ENCODE data around the gene TIMMDC1. TPM values are rescaled to one million over a fixed set of nuclear protein-coding genes. Genes with fewer than 3 reads are reported as not detected.

The TIMMDC1 gene
- total and polyA plus RNA-seq, 2 of the 13 experiments (the other 11 are each of a cell fraction or from before 2014, with no cell fraction given): 50.0 to 77.8 TPM

- Histone ChIP-seq H3K79me2 (ENCODE audit: insufficient read depth, low read length) (no peaks in the 10 kb centered on the region), H3K4me2 (ENCODE audit: low read depth, low read length) (no peak overlapping the region), H3K27ac (ENCODE audit: extremely low read length, insufficient read depth, low read length) (no peak overlapping the region), H2AFZ (ENCODE audit: low read length) (no peak overlapping the region), H3K9ac (ENCODE audit: insufficient read depth, low read depth, low read length) (no peak overlapping the region), H4K20me1 (ENCODE audit: insufficient read depth, low read length) (no peaks in the 10 kb centered on the region), H3K4me1 (ENCODE audit: insufficient read depth, low read length) (no peaks in the 10 kb centered on the region), H3K4me3 (replicated peaks in 1 of 3; ENCODE audit: insufficient read depth in 1 of 3, low read depth in 2 of 3, low read length in 3 of 3) (no peak overlapping the region), H3K36me3 (replicated peaks in 1 of 2; ENCODE audit: control insufficient read depth in 1 of 2, insufficient read depth in 2 of 2, low read length in 2 of 2) (peaks cover 10 to 25% of the 10 kb centered on the region in 2 experiments), H3K9me3 (ENCODE audit: low read length) (no peaks in the 10 kb centered on the region), H3K27me3 (ENCODE audit: control insufficient read depth in 1 of 2, insufficient read depth in 2 of 2, low read length in 2 of 2) (no peaks in the 10 kb centered on the region)
- in situ Hi-C loops (cut with HindIII; ENCODE audit: extremely low pct_ligation_motif_present, low pct_unique_long_range_greater_than_20kb): no loop called here
- CTCF ChIA-PET (ENCODE audit: low intra/inter-chr PET ratio, low total read pairs): no interaction called here
- ATAC-seq (peak; percentile 78), DNase-seq (ENCODE audit: low spot score) (no peak), FAIRE-seq (no peak)
- POLR2A ChIA-PET: interaction anchor here (1.9 to 2.4 kb wide), 2 partner anchors 8 to 26 kb away, joined by 6 to 11 read pairs; partner anchors contain the start of genes TIMMDC1 and TMEM39A
- intact Hi-C loops (cut with micrococcal nuclease; ENCODE audit: unreplicated experiment): no loop called here
- WGBS (ENCODE audit: low lambda C conversion rate): 92% methylated on average over 2 of the region's 2 CpGs
- TF ChIP-seq ZNF605 (CRISPR knock-in tag; IDR thresholded peaks at IDR 0.05): no peak
- no TSS peak for BruUV-seq (replicated peaks)
Observed at GRCh38 chr3:119490153-119490552, 8.2 kb upstream of the TIMMDC1 start.

- H3K4me3 ChIP-seq (replicated peaks in 1 of 3; ENCODE audit: insufficient read depth in 1 of 3, low read depth in 2 of 3, low read length in 3 of 3): no peak overlapping the region
- H2AFZ ChIP-seq (ENCODE audit: low read length): no peak overlapping the region
- peaks cover 1 to 7% of the 10 kb centered on the region in 2 experiments; a peak in 3 of 5 replicates for H3K36me3 ChIP-seq (replicated peaks in 1 of 2; ENCODE audit: control insufficient read depth in 1 of 2, insufficient read depth in 2 of 2, low read length in 2 of 2)
- ChIA-PET CTCF (ENCODE audit: low intra/inter-chr PET ratio, low total read pairs) (no interaction called here), POLR2A (no interaction called here)
- no peaks in the 10 kb centered on the region for H3K9me3 ChIP-seq (ENCODE audit: low read length)
- FAIRE-seq: no peak
- no TSS peak for BruUV-seq (replicated peaks)
- intact Hi-C loops (cut with micrococcal nuclease; ENCODE audit: unreplicated experiment): no loop called here
- no peak overlapping the region for H3K9ac ChIP-seq (ENCODE audit: insufficient read depth, low read depth, low read length)
- no peaks in the 10 kb centered on the region for H4K20me1 ChIP-seq (ENCODE audit: insufficient read depth, low read length)
- H3K4me1 ChIP-seq (ENCODE audit: insufficient read depth, low read length): peaks cover 5% of the 10 kb centered on the region
- WGBS (ENCODE audit: low lambda C conversion rate): 96% methylated on average over 2 of the region's 2 CpGs
- ATAC-seq: no peak
- no peak overlapping the region for H3K27ac ChIP-seq (ENCODE audit: extremely low read length, insufficient read depth, low read length)
- H3K27me3 ChIP-seq (ENCODE audit: control insufficient read depth in 1 of 2, insufficient read depth in 2 of 2, low read length in 2 of 2): no peaks in the 10 kb centered on the region
- no peak overlapping the region for H3K4me2 ChIP-seq (ENCODE audit: low read depth, low read length)
- peak; percentile 90 for TF ChIP-seq RFX5 (IDR thresholded peaks at IDR 0.05; ENCODE audit: low read depth, low read length)
- no peak for TF ChIP-seq KLF15 (CRISPR knock-in tag; IDR thresholded peaks at IDR 0.05; ENCODE audit: borderline replicate concordance)
- in situ Hi-C loops (cut with HindIII; ENCODE audit: extremely low pct_ligation_motif_present, low pct_unique_long_range_greater_than_20kb): no loop called here
- H3K79me2 ChIP-seq (ENCODE audit: insufficient read depth, low read length): peaks cover 2% of the 10 kb centered on the region
- no peak for DNase-seq (ENCODE audit: low spot score)
Observed at GRCh38 chr3:119492128-119492527, 6.2 kb upstream of the TIMMDC1 start.

Data from HepG2 (cell line).